Endodermal cell (in vitro differentiated cells): ENCODE data around the gene COX7A2L. TPM values are rescaled to one million over a fixed set of nuclear protein-coding genes. Genes with fewer than 3 reads are reported as not detected.

Experiments used
- DNase-seq: peaks from one replicate; pipeline ENCODE4 v3.0.0-alpha.2; 2017
- H3K27ac ChIP-seq: 2 replicates; pipeline ENCODE4 v1.5.1; 2013; ENCODE audit warnings: mild to moderate bottlenecking, low read depth, low read length, moderate library complexity
- H3K27me3 ChIP-seq: 2 replicates; pipeline ENCODE4 v1.6.1; 2013; ENCODE audit warnings: mild to moderate bottlenecking, low read length, moderate library complexity; ENCODE audit not compliant: insufficient read depth, control insufficient read depth, poor library complexity, severe bottlenecking
- H3K36me3 ChIP-seq: 2 replicates; pipeline ENCODE4 v1.7.0; 2013; ENCODE audit warnings: mild to moderate bottlenecking, low read length, moderate library complexity; ENCODE audit not compliant: control insufficient read depth, insufficient read depth
- H3K4me1 ChIP-seq: one replicate; pipeline ENCODE4 v1.7.0; 2013; ENCODE audit warnings: low read length; ENCODE audit not compliant: control insufficient read depth, insufficient read depth
- H3K4me3 ChIP-seq: 2 replicates; pipeline ENCODE4 v1.5.1; 2013; ENCODE audit warnings: mild to moderate bottlenecking, low read length, moderate library complexity
- H3K9ac ChIP-seq: 2 replicates; pipeline ENCODE4 v1.6.1; 2013; ENCODE audit warnings: mild to moderate bottlenecking, low read length, moderate library complexity; ENCODE audit not compliant: poor library complexity, severe bottlenecking; ENCODE audit errors: extremely low read depth
- H3K9me3 ChIP-seq: 2 replicates; pipeline ENCODE4 v1.6.1; 2013; ENCODE audit warnings: mild to moderate bottlenecking, low read length, moderate library complexity; ENCODE audit not compliant: control insufficient read depth
- H3K27ac Mint-ChIP-seq: 2 replicates; pipeline ENCODE4 v1.8.0; 2020; ENCODE audit warnings: mixed read lengths
- H3K27me3 Mint-ChIP-seq: 2 replicates; pipeline ENCODE4 v1.8.0; 2021; ENCODE audit warnings: mild to moderate bottlenecking, mixed read lengths; ENCODE audit not compliant: insufficient read depth
- H3K36me3 Mint-ChIP-seq: 2 replicates; pipeline ENCODE4 v1.8.0; 2020; ENCODE audit warnings: low read depth, mixed read lengths
- H3K4me1 Mint-ChIP-seq: 2 replicates; pipeline ENCODE4 v1.8.0; 2020; ENCODE audit warnings: mixed read lengths
- H3K4me3 Mint-ChIP-seq: 2 replicates; pipeline ENCODE4 v1.8.0; 2020; ENCODE audit warnings: mild to moderate bottlenecking, moderate library complexity, mixed read lengths
- H3K9me3 Mint-ChIP-seq: 2 replicates; pipeline ENCODE4 v1.8.0; 2020; ENCODE audit warnings: mild to moderate bottlenecking, mixed read lengths
- CTCF ChIP-seq: fragments of 200-600 bp; sonication (generic); conservative IDR thresholded peaks from 2 replicates; pipeline ENCODE4 v1.5.0; 2021; ENCODE audit warnings: antibody characterized with exemption, mild to moderate bottlenecking
- WGBS, 2 experiments: methylation state at CpG; one replicate each; pipeline versions ENCODE4 v1.1.5 to v1.1.7; 2013; ENCODE audit warnings: missing lambda C conversion rate in 2 of 2, mixed read lengths in 1 of 2; ENCODE audit not compliant: insufficient coverage in 1 of 2, insufficient read length in 1 of 2; 5-methylcytosine and 5-hydroxymethylcytosine counted together
- total RNA-seq, 2 donors: library from RNA; stranded (reverse); fragmentation: NEBNext Ultra II Directional in 1 of 2; extraction: Animal tissue kit (Norgen Biotek cat#: 25700) in 1 of 2; gene quantifications; 2 replicates in 1 of 2; 3 replicates in 1 of 2; pipeline ENCODE4 v1.2.1, GENCODE V29; 2021

Gene COX7A2L
- total RNA-seq, 2 donors from 2014 or later, result 113 to 117 TPM

- no peak for TF ChIP-seq CTCF
- no peak overlapping the region for H3K9ac ChIP-seq
- Mint-ChIP-seq H3K27me3 (no peaks in the 10 kb centered on the region), H3K4me3 (no peak overlapping the region), H3K4me1 (peaks cover 10% of the 10 kb centered on the region), H3K36me3 (peaks cover 57% of the 10 kb centered on the region), H3K27ac (peak overlapping the region; percentile 45), H3K9me3 (no peaks in the 10 kb centered on the region)
- H3K9me3 ChIP-seq, result no peaks in the 10 kb centered on the region
- peaks cover 62% of the 10 kb centered on the region for H3K36me3 ChIP-seq
- H3K27ac ChIP-seq, result no peak overlapping the region
- WGBS, 2 experiments, result 96 to 100% methylated on average over 4 of the region's 4 CpGs
- H3K4me3 ChIP-seq, result no peak overlapping the region
- H3K4me1 ChIP-seq, result no peaks in the 10 kb centered on the region
- no peak for DNase-seq
- no peaks in the 10 kb centered on the region for H3K27me3 ChIP-seq
These were observed 15.0 kb downstream of the COX7A2L start for GRCh38 chr2:42345986-42346385.

DNA sequence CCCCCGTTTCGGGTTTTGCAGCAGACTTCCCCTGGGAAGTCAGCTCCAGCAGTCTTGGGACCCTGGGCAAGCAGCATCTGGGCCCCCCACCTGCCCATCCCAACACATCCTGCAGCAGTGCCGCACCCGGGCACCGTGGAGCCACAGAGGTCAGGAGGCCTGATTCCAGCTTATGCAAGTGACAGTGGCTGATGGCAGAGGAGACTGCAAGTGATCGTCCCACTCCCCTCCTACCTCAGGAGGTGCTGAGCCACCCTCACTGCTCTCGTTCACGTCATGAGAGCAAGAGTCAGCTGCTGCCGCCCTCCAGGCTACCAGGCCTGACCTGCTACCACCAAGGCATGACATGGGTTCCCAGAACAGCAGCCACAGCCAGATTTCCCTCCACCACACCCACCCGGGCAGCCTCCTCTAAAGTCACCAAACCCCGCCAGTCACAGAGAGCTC lies 18.2 kb downstream of the COX7A2L start:
- H3K36me3 Mint-ChIP-seq, result peaks cover 49% of the 10 kb centered on the region
- peak overlapping the region; percentile 64 for H3K27ac Mint-ChIP-seq
- 94 to 96% methylated on average over 4 to 11 of the region's 11 CpGs for WGBS, 2 experiments

GRCh38 chr2:42342061-42342794 lies 18.8 kb downstream of the COX7A2L start:
- no peak overlapping the region for H3K4me3 ChIP-seq
- Mint-ChIP-seq H3K9me3 (no peaks in the 10 kb centered on the region), H3K36me3 (peaks cover 52% of the 10 kb centered on the region), H3K27ac (peak overlapping the region; percentile 85), H3K4me3 (no peak overlapping the region), H3K4me1 (peaks cover 10% of the 10 kb centered on the region), H3K27me3 (no peaks in the 10 kb centered on the region)
- no peaks in the 10 kb centered on the region for H3K4me1 ChIP-seq
- no peaks in the 10 kb centered on the region for H3K9me3 ChIP-seq
- peak; percentile 55 for DNase-seq
- TF ChIP-seq CTCF, result no peak
- H3K27ac ChIP-seq, result peak overlapping the region; percentile 48
- H3K27me3 ChIP-seq, result no peaks in the 10 kb centered on the region
- no peak overlapping the region for H3K9ac ChIP-seq
- H3K36me3 ChIP-seq, result peaks cover 40% of the 10 kb centered on the region
- WGBS, 2 experiments, result 91 to 95% methylated on average over 6 to 8 of the region's 8 CpGs

More for the DNA sequence above, 18.2 kb downstream of the COX7A2L start:
- H3K27me3 Mint-ChIP-seq, result no peaks in the 10 kb centered on the region
- peak overlapping the region; percentile 48 for H3K27ac ChIP-seq
- no peaks in the 10 kb centered on the region for H3K4me1 ChIP-seq
- no peak overlapping the region for H3K4me3 ChIP-seq
- peaks cover 39% of the 10 kb centered on the region for H3K36me3 ChIP-seq
- no peaks in the 10 kb centered on the region for H3K9me3 Mint-ChIP-seq
- no peaks in the 10 kb centered on the region for H3K9me3 ChIP-seq
- no peaks in the 10 kb centered on the region for H3K27me3 ChIP-seq
- H3K4me1 Mint-ChIP-seq, result peaks cover 10% of the 10 kb centered on the region
- TF ChIP-seq CTCF, result no peak
- peak; percentile 55 for DNase-seq
- H3K4me3 Mint-ChIP-seq, result no peak overlapping the region
- no peak overlapping the region for H3K9ac ChIP-seq
